ENCODE data around the gene CTNNA2.

Gene CTNNA2

DNA sequence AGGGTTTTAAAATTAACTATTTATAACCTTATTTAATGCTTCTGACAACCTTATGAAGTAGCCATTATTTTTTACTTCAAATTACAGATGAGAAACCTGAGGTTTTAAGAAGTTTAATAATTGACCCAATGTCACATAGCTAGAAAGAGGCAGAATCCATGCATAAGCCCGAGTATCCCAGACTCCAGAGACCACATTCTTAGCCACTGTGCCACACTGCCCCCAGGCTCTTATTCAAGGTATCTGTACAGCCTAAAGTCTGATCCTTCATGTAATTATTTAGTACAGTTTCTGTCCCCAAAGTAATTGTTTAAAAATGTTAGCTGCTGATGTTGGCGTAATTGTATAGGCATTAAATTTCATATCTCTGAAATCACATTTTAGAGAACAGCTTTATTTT is 916.4 kb downstream of the CTNNA2 start:
- DNase-seq: no peak

DNA sequence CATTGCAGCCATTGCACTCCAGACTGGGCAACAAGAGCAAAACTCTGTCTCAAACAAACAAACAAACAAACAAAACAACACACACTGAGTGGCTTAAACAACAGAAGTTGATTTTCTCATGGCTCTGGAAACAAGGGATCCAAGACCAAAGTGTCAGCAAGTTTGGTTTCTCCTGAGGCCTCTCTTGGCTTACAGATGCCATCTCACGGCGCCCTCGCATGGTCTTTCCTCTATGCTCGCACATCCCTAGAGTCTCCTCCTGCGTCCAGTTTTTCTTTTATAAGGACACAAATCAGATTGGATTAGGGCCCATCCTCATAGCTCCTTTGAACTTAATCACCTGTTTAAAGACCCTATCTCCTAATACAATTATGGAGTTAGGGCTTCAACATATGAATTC is 925.1 kb downstream of the CTNNA2 start:
- no peak for DNase-seq

DNA sequence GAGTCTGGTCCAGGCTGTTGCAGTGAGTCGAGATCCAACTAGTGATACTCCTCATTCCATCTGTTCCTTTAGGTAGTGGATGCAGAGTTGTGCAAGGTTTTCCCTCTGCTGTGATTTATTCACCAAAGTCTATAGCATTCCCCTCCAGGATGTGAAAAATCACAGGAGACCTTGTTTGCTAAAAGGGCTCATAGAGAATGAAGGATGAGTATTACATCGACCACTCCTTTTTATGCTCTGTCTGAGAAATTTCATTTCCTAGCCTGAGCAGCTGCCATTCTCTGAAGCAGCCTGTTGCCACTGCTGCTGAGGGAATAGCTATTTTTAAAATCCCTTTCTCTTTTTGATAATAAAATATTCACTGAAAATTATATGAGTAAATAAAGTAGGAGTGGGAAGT is 925.8 kb downstream of the CTNNA2 start:
- no peak for DNase-seq

DNA sequence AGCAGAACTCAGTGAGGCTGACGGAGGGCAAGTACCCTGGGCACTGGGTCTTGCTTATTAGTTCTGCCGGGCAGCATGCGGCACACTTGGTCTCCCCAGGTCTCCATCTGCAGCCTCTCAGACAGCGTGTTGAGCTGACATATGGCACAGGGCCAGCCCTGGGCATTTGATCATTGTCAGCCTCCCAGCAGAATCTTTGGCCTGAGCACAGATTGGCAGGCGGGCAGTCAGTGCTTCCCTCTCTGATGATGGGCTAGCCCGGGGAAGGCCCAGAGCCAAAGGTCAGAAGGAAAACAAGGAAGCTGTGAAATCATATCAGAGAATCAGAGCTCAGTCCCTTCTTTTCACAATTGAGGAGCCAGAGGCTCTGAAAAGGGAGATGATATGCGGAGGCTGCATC is 941.8 kb downstream of the CTNNA2 start:
- DNase-seq: no peak

DNA sequence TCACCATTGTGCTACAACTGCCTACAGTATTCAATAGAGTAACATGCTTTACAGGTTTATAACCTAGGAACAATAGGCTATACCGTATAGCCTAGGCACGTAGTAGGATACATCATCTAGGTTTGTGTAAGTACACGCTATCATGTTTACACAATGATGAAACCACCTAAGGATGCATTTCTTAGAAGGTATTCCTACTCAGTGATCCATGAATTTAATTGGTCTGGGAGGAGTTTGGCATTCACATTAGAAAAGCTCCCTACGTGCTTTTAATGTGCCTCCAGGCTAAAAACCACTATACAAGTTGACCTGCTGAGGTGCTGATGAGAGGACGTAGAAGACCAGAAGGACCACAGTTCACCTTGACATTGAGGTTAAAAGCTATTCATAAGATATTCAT is 946.2 kb downstream of the CTNNA2 start:
- no peak for DNase-seq

DNA sequence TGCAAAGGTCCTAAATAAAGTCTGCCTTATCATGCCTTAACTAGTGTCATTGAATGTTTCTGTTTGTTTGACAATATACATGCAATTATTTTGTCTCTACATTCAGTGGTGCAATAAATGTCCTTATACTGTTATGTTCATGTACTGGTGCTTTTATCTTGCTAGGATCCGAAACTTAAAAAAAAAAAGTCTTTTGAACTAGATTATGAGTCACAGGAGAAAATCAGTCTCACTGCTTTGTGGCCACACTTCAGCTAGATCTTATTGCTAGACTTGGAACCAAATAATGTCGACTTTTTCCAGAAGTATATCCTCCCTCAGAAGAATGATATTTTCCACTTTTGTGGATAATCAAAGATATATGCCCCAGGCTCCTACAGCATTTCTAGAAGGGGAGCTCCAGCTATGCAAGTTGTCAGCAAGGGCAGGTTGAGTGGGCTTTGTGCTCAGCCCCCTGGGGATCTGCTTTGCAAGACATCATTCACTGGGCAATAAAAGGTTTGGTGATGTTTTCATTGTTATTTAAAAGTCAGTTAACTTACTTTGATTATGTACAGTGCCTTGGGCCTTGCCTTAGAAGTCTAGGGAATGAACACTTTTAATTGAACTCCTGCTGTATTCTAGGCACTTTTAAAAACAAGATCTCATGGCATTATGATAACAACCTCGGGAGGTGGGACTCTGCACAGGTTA is 948.8 kb downstream of the CTNNA2 start:
- no peak for DNase-seq

DNA sequence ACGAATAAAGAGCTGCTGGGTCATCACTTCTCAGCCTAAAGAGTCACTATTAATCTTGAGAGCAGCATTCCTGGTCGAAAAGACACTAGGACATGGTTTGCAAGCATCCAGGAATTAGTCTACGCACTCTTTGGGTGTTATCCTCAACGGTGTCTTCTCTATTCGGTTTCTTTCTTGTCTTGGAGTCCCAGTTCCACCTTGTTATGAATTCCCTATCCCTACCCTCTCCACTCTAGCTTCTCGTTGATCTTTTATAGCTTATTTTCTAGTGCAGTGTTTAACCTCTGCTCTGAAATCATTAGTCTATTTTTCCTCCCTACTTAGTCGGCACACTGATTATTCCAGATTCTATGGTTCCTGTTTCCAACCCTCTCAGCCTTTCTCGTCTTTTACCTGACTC is 949.8 kb downstream of the CTNNA2 start:
- no peak for DNase-seq

DNA sequence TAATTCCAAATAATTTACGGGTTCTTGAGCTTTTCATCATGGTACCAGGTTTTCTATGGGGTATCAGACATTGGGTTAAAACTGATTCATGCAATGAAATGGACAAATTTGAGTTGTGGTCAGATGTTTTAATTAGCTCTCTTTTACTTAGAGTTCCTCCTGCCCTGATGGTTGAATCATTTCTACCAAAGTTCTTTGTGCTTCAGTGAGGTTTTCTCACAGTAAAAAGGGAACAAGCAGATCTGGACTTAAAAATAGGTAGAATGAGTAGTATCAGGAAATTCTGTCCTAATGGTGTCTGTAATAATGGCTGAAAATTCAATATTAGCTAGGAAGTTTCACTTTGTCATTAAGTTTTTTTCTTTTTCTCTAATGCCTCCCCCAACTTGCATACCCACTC is 951.4 kb downstream of the CTNNA2 start:
- DNase-seq: no peak

DNA sequence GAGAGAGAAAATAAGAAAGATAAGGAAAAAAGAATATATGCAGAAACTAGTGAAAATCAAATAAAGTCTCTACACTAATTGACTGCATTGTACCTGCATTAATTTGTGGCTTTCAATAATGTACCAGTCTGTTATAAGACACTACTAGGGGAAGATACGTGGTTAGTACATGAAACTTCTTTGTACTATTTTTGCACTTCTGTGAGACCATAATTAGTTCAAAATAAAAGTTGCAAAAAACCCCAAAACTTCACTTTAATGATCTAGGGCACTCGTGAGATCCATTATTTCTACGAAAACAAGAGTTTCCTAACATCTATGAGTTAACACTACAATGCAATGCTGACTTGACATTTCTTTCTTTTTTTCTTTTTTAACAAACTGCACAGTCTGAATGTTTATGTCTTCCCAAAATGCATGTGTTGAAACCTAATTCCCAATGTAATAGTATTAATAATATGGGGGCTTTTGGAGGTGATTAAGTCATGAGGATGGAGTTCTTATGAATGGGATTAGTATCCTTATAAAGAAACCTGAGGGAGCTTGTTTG is 954.5 kb downstream of the CTNNA2 start:
- DNase-seq: no peak

DNA sequence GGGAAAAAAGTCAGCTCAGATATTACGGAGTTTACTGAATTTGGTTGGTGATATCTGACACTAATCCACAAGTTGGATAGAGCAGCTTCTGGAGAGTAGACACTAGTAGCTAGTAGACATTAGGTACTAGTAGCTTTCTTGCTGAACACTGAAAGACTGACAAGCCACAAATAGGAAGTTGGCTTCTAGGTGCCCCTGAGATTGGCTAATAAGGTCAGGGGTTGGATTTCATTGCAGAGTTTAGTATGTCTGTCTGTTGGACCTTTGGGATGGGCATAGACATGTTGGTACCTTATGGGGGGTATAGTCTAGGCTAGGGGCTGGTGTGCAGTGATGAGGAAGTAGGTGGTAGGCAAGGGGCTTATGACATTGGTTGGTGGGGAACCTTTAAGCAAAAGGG is 956.6 kb downstream of the CTNNA2 start:
- no peak for DNase-seq

DNA sequence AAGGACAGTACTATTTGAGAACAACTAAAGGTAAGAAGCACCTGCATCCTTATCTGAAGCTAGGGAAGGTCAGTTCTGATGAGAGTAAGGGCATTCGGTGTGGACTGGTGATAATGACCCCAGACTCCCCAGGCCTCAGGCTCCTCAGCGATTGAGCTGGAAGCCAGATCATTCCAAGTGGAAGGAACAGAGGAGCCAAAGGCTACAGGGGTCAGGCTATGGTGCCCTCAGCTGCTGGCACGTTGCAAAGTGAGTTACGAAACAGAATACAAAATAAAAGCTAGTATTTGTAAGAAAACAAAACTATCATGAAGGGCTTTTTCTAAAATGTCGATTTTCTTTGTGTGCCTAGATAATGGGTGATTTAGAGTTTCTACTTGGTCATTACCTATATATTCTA is 960.2 kb downstream of the CTNNA2 start:
- no peak for DNase-seq

DNA sequence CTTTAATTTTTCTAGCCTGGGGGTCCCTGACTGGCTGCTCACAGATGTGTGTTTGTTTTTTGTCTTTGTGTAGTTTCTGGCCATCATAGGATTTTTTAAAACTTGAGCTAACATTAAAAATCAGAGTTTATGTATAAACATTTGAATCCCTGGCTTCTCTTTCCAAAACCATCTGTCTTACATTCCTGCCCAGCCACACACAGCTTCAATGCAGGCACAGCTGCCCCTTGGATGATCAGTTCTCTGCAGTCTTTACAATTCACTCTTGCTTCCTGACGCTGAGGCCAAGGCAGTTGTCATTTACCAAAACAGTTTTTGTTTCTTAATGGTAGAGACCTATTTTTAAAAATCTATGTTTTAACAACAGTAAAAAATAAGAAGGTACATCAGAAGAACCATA is 960.9 kb downstream of the CTNNA2 start:
- DNase-seq: no peak

DNA sequence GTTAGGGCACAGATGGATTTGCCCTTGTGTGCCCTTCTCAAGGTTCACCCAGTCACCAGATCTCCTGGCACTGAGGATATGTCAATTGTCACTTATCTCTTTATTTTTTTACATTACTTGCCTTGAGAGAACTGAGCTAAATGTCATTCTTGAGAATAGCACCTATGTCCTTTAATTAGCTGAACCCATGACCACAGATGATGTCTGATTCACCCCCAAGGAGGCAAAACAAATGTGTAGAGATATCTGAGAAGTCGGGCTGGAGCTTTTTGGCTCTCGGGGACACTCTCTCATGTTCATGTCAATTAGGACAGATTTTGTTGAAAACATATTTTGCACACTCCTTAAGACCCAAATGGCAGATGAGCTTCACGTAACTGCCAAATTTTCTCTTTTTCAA is 963.1 kb downstream of the CTNNA2 start:
- no peak for DNase-seq

DNA sequence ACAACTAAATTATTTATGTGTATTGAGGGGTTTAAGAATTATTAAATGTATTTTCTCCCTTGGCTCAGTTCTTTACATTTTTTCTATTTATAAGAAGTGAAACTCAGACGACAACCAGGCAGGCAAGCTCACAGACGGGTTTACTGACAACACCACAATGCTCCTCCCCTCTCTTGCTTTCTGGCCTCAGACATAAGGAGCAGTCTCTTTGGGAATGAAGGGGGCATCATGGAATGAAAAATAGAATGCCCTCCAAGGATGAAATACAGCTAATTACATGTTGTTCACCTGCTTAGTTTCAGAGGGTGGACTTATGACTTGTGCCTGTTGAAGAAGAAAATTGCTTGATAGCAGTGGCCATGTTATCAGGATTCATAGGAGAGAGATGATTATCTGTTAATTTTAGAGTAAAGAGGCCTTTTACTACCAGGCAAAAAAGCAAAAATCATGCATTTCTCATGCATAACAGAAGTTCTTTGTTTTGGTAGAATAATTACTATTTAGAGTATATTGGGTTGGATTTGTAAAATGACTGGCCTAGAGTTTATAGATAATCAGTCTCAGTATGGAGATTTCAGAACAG is 963.8 kb downstream of the CTNNA2 start:
- no peak for DNase-seq

DNA sequence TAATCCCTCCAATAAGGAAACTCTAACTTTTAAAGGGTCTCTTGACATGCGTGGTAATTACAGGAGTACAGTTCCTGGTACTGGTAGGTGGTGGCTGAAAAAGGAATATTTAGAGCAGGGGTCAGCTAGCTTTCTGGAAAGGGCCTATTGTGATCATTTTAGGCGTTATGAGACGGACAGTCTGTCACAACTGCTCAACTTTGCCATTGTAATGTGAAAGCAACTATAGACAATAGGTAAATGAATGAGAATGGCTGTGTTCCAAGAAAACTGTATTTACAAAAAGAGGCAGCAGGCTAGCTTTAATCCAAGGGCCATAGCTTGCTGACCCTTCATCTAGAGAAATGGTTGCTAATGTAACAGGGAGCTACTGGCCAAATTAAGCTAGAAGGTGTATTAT is 969.4 kb downstream of the CTNNA2 start:
- DNase-seq: no peak

DNA sequence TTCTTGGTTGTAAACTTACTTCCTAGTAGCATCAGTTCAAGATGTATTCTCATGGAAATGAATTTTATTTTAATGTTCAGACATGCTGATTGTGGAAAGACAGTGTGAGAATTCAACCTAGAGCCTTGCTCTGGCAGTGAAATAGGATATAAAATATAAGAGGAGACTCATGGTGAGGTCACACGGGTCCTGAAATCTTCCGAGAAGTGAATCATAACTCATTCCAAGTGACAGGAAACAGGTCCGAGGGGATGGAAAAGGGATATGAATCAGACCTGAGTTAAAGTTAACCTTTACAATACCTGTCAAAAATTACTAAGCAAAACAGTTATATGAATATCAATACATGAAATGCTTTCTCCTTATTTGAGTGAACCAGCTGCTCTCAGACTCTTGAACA is 976.9 kb downstream of the CTNNA2 start:
- no peak for DNase-seq

DNA sequence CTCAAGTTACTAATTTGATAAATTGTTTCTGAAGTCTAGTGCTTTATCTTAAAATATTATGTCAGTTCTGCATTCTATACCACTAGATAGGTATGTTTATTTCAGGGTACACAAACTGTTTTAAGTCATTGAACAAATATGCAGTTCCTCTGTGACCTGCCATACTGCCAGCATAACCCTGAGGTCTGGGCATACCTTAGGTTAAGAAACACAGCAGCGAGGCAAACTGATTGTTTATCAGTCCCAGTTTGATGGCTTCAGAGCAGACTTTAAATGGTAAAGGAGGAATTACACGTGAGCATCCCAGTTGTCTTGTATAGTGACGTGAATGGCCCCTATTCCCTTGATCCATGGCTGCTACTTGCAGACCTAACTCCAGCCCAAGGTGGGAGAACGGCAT is 978.1 kb downstream of the CTNNA2 start:
- DNase-seq: no peak

DNA sequence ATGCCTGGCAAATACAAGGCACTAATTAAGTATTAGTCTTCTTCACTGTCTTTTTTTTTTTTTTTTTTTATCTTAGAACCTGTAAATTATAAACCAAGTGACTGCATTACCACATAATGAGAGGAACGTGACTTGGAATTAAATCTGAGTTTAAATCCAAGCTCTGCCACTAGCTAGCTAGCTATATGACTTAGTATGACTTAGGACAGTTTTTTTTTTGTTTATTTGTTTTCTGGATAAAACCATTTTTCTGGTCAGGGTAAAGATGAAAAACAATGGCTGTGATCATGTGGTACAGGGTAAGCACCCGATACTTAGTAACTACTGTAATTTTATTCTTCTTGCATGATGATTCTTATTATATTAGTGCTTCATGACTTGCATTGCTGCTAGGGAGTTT is 983.5 kb downstream of the CTNNA2 start:
- no peak for DNase-seq

DNA sequence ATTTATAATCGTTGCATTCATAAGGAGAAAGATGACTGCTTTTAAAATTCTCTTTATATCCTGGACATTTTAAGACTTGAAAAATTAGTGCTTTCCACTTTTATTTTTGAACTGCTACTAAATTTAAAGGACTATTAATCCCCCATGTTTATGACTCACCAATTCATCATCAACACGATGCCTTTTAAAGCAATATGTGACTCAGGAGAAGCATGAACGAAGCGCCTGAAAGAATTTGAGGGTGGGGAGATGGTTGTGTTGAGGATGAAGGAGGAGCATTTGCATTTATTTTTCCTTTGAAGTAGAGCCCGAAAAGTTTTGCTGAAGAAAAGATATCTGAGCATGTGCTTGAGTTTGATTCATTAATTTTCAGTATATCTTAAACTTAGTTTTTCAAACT is 983.9 kb downstream of the CTNNA2 start:
- DNase-seq: no peak

DNA sequence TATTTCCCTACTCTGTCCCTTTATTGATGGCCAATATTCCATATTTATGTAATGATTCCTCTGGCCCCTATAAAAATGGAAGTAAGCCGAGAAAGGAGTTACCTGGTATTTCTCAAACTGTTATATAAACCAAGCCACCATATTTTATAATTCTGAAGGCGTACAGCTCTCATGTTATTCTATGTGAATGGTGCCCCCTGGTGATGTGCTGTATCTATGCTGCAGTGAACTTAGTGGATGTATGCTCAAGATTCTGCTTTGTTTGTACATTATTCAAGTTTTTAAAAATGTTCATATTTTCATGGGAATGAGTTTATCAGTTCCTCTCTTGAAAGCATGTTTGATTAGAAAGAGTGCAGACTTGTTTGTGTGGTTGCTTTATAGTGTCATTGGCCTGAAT is 986.2 kb downstream of the CTNNA2 start:
- DNase-seq: no peak

DNA sequence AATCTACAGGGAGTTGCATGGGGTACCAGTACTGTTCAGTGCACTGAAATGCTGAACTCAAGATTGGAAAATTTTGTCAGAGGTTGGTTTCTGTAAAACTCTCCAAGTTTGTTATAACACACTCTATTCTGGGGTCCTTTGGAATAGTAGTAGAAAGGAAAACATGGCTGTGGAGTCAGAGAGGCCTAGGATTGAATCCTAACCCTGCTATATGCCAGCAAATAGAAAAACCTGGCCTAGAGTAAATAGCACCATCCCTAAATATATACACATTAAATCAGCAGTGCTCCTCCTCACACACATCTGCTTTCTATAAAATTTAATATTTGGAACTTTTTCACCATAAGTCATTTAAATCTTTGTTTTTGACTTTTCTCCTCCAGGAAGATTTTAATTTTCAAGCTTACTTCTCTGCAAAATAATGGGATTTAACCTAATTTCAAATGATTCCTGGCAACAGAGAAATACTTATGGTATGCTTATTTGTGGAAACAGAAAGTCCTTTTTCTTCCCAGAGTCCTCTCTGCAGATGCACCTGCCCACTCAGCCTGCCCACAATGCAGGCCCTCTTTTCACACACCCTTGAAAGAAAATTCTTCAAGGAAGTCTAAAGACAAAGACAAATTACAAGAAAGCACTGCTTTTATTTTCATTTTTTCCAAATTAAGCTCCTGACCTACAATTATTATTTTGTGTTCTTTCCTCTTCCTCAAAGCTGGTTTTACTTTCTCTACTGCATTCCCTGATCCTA is 989.2 kb downstream of the CTNNA2 start:
- DNase-seq: no peak

DNA sequence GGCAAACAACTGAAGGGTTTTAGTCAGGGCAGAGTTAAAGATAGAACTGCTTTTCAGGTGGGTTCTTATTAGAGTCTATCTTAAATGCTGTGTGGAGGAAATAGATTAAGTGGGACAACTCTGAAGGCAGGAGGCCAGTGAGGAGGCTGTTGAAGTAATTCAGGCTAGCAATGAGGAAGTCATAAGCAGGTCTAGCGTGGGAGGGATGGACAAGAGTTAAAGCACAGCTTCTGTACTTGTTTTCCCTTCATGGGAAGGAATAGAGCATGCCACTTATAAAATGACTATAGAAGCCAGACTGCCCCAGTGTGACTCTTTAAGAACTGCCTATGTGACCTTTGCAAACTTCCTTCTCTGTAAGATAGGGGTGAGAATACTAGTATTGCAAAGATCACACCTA is 993.7 kb downstream of the CTNNA2 start:
- DNase-seq: no peak

DNA sequence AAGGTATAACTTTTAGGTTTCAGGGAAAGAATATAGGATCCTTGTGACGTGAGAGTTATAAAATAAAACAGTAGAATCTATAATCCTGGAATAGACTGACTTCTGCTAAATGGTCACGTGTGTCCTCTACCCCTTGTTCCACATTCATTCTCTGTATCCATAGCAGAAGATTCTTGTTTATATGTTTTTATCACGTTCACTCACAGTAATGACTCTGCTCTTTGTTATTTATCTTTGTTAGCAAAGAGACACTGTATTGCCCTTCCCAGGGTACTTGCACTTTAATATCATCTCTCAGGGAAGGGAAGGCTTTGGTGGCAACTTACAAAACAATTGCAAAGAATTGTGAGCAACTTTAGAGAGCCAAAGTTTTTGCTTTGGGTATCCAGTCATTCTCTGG is 997.9 kb downstream of the CTNNA2 start:
- no peak for DNase-seq

DNA sequence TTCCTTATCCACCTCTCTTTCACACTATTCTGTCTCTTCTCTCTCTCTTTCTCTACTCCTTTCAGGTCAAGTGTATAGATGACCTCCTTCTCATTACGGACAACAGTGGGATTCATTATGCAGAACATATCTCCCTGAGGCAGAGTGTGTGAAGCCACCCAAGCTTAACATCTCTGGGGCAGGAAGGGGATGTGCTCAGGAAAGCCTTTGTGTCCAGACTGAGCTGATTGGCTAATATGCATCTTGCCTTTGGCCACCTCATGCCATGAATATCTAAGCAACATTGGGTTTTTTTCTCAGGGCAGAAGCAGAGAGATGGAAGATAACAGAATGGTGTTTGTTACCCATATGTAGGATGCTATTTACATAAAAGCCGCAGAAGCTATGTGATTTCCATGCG is 1003.1 kb downstream of the CTNNA2 start:
- DNase-seq: no peak
